Skeletal muscle tissue (tissue), 4 donors: Measurements from ENCODE around the gene OR12D2. TPM values are rescaled to one million over a fixed set of nuclear protein-coding genes. Genes with fewer than 3 reads are reported as not detected.
"Not testable (repeated sequence)": the region's sequence is repeated elsewhere in the genome, so short reads cannot be mapped to it uniquely, and the experiment has no call there.

ENCODE experiments used
- H3K27ac ChIP-seq: one replicate; pipeline ENCODE4 v1.7.0; 2013; ENCODE audit warnings: mild to moderate bottlenecking, low read depth, low read length, inconsistent platforms
- H3K27me3 ChIP-seq, 3 donors: one replicate each; pipeline ENCODE4 v1.7.0; 2013; ENCODE audit warnings: low read length in 3 of 3; ENCODE audit not compliant: control insufficient read depth in 3 of 3, insufficient read depth in 3 of 3
- H3K36me3 ChIP-seq, 3 donors: one replicate each; pipeline ENCODE4 v1.7.0; 2013; ENCODE audit warnings: low read length in 3 of 3; ENCODE audit not compliant: control insufficient read depth in 3 of 3, insufficient read depth in 3 of 3
- H3K4me1 ChIP-seq, 3 donors: one replicate each; pipeline ENCODE4 v1.7.0; 2013; ENCODE audit warnings: low read length in 3 of 3, mild to moderate bottlenecking in 3 of 3; ENCODE audit not compliant: control insufficient read depth in 3 of 3, insufficient read depth in 3 of 3
- H3K4me3 ChIP-seq, 3 donors: one replicate each; pipeline ENCODE4 v1.7.0; 2013; ENCODE audit warnings: low read length in 3 of 3
- H3K9ac ChIP-seq, 3 donors: one replicate each; pipeline ENCODE4 v1.7.0; 2013; ENCODE audit warnings: low read length in 3 of 3, mild to moderate bottlenecking in 3 of 3, moderate library complexity in 2 of 3, low read depth in 1 of 3
- H3K9me3 ChIP-seq, 3 donors: one replicate each; pipeline ENCODE4 v1.7.0; 2013; ENCODE audit warnings: low read length in 3 of 3; ENCODE audit not compliant: control insufficient read depth in 3 of 3
- total RNA-seq: library from RNA; depleted of rRNA; stranded (reverse); fragments of >200 nt; gene quantifications from one replicate; pipeline ENCODE4 v1.2.3, GENCODE V29; 2014
- donor health status: Osteomylitis.

OR12D2 gene
- total RNA-seq, 1 donor from 2014 or later, result not detected

- no peaks in the 10 kb centered on the region for H3K4me1 ChIP-seq
- no peak overlapping the region for H3K4me3 ChIP-seq
Measured at GRCh38 chr6:29419516-29419915, 24.1 kb downstream of the OR12D2 start.

GRCh38 chr6:29424168-29424567, 28.7 kb downstream of the OR12D2 start:
- H3K4me3 ChIP-seq, result no peak overlapping the region
- H3K27ac ChIP-seq, result no peak overlapping the region
- no peaks in the 10 kb centered on the region for H3K36me3 ChIP-seq
- H3K9me3 ChIP-seq, result no peaks in the 10 kb centered on the region
- no peak overlapping the region for H3K9ac ChIP-seq
- H3K27me3 ChIP-seq, result no peaks in the 10 kb centered on the region
- H3K4me1 ChIP-seq, result no peaks in the 10 kb centered on the region

More at GRCh38 chr6:29419516-29419915, 24.1 kb downstream of the OR12D2 start:
- no peak overlapping the region for H3K27ac ChIP-seq
- H3K9me3 ChIP-seq, result no peaks in the 10 kb centered on the region
- H3K27me3 ChIP-seq, result no peaks in the 10 kb centered on the region
- no peak overlapping the region for H3K9ac ChIP-seq
- H3K36me3 ChIP-seq, result no peaks in the 10 kb centered on the region

DNA sequence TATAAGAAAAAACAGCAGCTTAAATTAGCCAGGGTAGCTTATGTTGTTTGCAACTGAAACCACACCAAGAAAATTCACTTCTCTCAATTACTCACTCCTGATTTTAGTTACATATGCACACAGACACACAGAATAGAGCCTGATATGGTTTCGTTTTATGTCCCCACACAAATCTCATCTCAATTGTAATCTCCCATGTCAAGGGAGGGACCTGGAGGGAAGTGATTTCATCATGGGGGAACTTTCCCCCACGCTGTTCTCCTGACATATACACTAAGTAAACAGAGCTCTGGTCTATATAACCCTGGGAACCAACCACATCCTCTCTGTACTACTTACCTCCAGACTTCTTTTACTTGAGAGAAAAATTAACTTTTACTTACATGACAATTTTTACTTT, 29.1 kb downstream of the OR12D2 start:
- H3K36me3 ChIP-seq, result no peaks in the 10 kb centered on the region
- H3K4me1 ChIP-seq, result no peaks in the 10 kb centered on the region
- no peak overlapping the region for H3K4me3 ChIP-seq
- H3K9me3 ChIP-seq, result no peaks in the 10 kb centered on the region
- no peak overlapping the region for H3K27ac ChIP-seq
- H3K9ac ChIP-seq, result no peak overlapping the region
- H3K27me3 ChIP-seq, result no peaks in the 10 kb centered on the region

DNA sequence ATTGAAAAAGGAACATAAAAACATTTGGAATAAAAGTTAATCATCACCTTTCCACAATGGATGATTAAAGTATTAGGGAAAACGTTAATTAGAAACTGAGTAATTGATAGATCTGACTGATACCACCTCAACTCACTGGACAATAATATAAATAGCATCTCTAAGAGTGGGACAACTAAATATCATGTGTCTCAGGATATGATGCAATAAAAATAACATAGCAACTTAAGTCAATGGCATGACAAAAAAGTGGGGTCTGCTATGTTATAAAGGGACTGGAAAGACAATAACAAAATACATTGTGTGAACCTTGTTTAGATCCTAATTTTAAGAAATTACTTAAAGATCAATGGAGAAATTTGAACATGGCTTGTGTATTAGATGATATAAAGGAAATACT, 29.6 kb downstream of the OR12D2 start:
- Histone ChIP-seq H3K27ac (no peak overlapping the region), H3K9ac (no peak overlapping the region), H3K4me3 (no peak overlapping the region), H3K4me1 (no peaks in the 10 kb centered on the region), H3K27me3 (no peaks in the 10 kb centered on the region), H3K36me3 (no peaks in the 10 kb centered on the region), H3K9me3 (no peaks in the 10 kb centered on the region)

DNA sequence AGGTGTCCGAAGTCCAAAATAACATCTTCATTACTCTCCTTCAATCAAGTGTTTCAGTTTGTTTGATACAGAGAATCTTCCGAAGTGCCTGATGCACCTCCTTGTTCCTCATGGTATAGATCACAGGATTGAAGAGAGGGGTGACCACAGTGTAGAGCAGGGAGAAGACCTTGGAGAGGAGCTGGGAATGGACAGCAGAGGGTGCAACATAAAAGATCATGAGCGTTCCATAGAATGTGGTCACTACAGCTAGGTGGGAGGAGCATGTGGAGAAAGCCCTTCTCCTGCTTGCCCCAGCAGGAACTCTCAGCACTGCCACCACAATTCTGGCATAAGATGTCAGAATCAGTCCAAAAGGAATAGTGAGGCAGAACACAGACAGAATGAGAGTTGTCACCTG, 31.2 kb downstream of the OR12D2 start:
- Histone ChIP-seq H3K27me3 (no peaks in the 10 kb centered on the region), H3K4me3 (no peak overlapping the region), H3K9ac (no peak overlapping the region), H3K9me3 (no peaks in the 10 kb centered on the region), H3K27ac (no peak overlapping the region), H3K36me3 (no peaks in the 10 kb centered on the region), H3K4me1 (no peaks in the 10 kb centered on the region)

DNA sequence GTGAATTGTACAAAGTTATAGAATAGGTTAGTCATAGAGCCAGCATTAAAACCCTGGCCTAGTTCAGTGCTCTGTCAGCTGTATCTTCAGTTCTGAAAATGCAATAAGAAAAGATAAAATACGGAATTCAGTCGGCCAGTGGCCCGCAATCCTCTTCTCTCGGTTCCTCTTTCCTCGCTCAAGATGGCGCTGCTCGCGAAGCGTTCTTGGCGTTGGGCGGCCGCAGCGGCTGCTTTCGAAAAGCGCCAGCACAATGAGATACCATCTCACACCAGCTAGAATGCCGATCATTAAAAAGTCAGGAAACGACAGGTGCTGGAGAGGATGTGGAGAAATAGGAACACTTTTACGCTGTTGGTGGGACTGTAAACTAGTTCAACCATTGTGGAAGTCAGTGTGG, 41.3 kb downstream of the OR12D2 start:
- not testable (repeated sequence) for H3K9me3 ChIP-seq, H3K27ac ChIP-seq, H3K4me3 ChIP-seq, H3K9ac ChIP-seq, H3K4me1 ChIP-seq, H3K27me3 ChIP-seq, H3K36me3 ChIP-seq

DNA sequence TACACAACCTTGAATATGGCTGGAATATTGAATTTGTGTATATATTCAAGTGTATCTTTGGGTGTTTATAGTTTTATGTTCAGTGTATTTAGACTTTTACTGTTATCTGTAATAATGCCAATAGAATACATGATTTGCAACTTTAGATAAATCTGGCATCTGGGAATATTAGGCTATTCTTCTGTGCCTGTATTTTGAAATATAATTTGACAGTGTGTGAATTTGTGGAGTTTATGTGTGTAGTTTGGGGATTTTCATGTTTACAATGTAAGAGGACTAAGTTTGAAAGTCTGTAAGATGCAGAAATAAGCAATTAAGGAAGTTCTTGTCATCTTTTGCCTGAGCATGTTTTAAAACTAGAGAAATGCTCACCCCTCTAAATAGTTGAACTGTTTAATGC, 43.6 kb downstream of the OR12D2 start, which contains the start of gene OR10C1:
Gene OR10C1, plus strand, starts transcription at position 301 of the 400 bp plus-strand sequence. CDS start 710 bp downstream, outside the sequence.
- no peak within 1 kb of the TSS for H3K27ac ChIP-seq
- no peak within 1 kb of the TSS for H3K9ac ChIP-seq
- no peaks in the 10 kb centered on the region for H3K27me3 ChIP-seq
- H3K4me3 ChIP-seq, result no peak within 1 kb of the TSS
- peaks cover 0 to 2% (median 0%) of the 10 kb centered on the region in 3 donors for H3K9me3 ChIP-seq
- H3K4me1 ChIP-seq, result no peaks in the 10 kb centered on the region
- no peaks in the 10 kb centered on the region for H3K36me3 ChIP-seq

GRCh38 chr6:29442719-29443118, 47.3 kb downstream of the OR12D2 start:
- H3K9me3 ChIP-seq, result no peaks in the 10 kb centered on the region
- no peak overlapping the region for H3K4me3 ChIP-seq
- no peak overlapping the region for H3K9ac ChIP-seq
- H3K27me3 ChIP-seq, result no peaks in the 10 kb centered on the region
- H3K27ac ChIP-seq, result no peak overlapping the region
- no peaks in the 10 kb centered on the region for H3K36me3 ChIP-seq
- H3K4me1 ChIP-seq, result no peaks in the 10 kb centered on the region

- H3K9ac ChIP-seq, H3K4me1 ChIP-seq, H3K9me3 ChIP-seq, H3K27me3 ChIP-seq, H3K27ac ChIP-seq, H3K36me3 ChIP-seq, H3K4me3 ChIP-seq: not testable (repeated sequence)
Measured at GRCh38 chr6:29444031-29444430, 48.6 kb downstream of the OR12D2 start.
